K562 (cell line): Measurements from ENCODE around the gene NXF1. TPM values are rescaled to one million over a fixed set of nuclear protein-coding genes. Genes with fewer than 3 reads are reported as not detected.
"Not testable (repeated sequence)": the region's sequence is repeated elsewhere in the genome, so short reads cannot be mapped to it uniquely, and the experiment has no call there.

Source experiments
- ATAC-seq: fragments of 200-7000 bp; cut with Tn5 transposase; 3 replicates; pipeline ENCODE4 v1.9.1; 2020; ENCODE audit warnings: moderate library complexity
- BruUV-seq: library from RNA; stranded (reverse); fragments of 400-500 nt; replicated peaks from 2 replicates; lab custom pipeline; 2021; lab: Mats Ljungman, UMichigan
- CTCF ChIA-PET: fragments of 300-600 bp; formaldehyde crosslinking; extraction: SDS; loops from one replicate; lab custom pipeline; 2021; ENCODE audit warnings: low intra/inter-chr PET ratio; lab: Yijun Ruan, JAX
- POLR2A ChIA-PET: fragments of 300-600, 350-650 bp; sonication (Branson Sonifier 250); formaldehyde crosslinking; extraction: SDS; loops from one replicate; lab custom pipeline; 2021; ENCODE audit warnings: antibody characterized with exemption, inconsistent platforms; lab: Yijun Ruan, JAX
- DNase-seq, 4 experiments: peaks; one replicate each; pipeline versions ENCODE4 v3.0.0 to v3.0.0-alpha.2; 2011 to 2018; ENCODE audit warnings: low spot score in 3 of 4, mixed read lengths in 3 of 4; ENCODE audit errors: extremely low read depth in 1 of 4
- FAIRE-seq: peaks from 2 replicates; lab custom pipeline; 2011; peaks lifted over from hg19 to GRCh38; lab: Jason Lieb, UNC
- H2AFZ ChIP-seq: 2 replicates; pipeline ENCODE4 v1.6.0; 2011; ENCODE audit warnings: low read depth, low read length, control low read depth, inconsistent platforms
- H3K27ac ChIP-seq: fragments of 200-600 bp; 3 replicates; pipeline ENCODE4 v1.8.0; 2011; ENCODE audit warnings: low read depth, mild to moderate bottlenecking, control low read depth, inconsistent platforms, low read length, moderate library complexity, mixed read lengths; ENCODE audit errors: extremely low read depth
- H3K27me3 ChIP-seq, 2 experiments: fragments of 300-600 bp in 1 of 2; 2 replicates in 1 of 2; 3 replicates in 1 of 2; pipeline versions ENCODE4 v1.6.0 to v1.8.0; 2011; ENCODE audit warnings: inconsistent platforms in 2 of 2, low read length in 2 of 2, mild to moderate bottlenecking in 1 of 2, mixed read lengths in 1 of 2, moderate library complexity in 1 of 2; ENCODE audit not compliant: control insufficient read depth in 2 of 2, insufficient read depth in 2 of 2
- H3K36me3 ChIP-seq: fragments of 300-600 bp; 3 replicates; pipeline ENCODE4 v1.8.0; 2011; ENCODE audit warnings: mild to moderate bottlenecking, low read length, inconsistent platforms; ENCODE audit not compliant: control insufficient read depth, insufficient read depth
- H3K4me1 ChIP-seq, 2 experiments: fragments of 200-600 bp in 1 of 2; replicated peaks in 1 of 2; 2 replicates in 1 of 2; 3 replicates in 1 of 2; pipeline versions ENCODE4 v1.5.1 to v1.8.0; 2011; ENCODE audit warnings: inconsistent platforms in 2 of 2, low read length in 2 of 2, mild to moderate bottlenecking in 1 of 2, mixed read lengths in 1 of 2, moderate library complexity in 1 of 2; ENCODE audit not compliant: control insufficient read depth in 2 of 2, insufficient read depth in 2 of 2
- H3K4me2 ChIP-seq: 2 replicates; pipeline ENCODE4 v1.6.1; 2011; ENCODE audit warnings: low read length, control low read depth, inconsistent platforms, mixed read lengths; ENCODE audit not compliant: insufficient read depth
- H3K4me3 ChIP-seq: fragments of 200-600 bp; sonication (generic), shearing (Covaris generic); 2 replicates; pipeline ENCODE4 v1.5.1; 2016; ENCODE audit warnings: control low read depth, inconsistent platforms
- H3K79me2 ChIP-seq: fragments of 200-600 bp; 3 replicates; pipeline ENCODE4 v1.8.0; 2011; ENCODE audit warnings: low read length, inconsistent platforms; ENCODE audit not compliant: control insufficient read depth, insufficient read depth
- H3K9ac ChIP-seq, 2 experiments: 2 replicates each; pipeline versions ENCODE4 v1.6.0 to v1.6.1; 2011; ENCODE audit warnings: low read depth in 2 of 2, low read length in 2 of 2, control low read depth in 1 of 2, inconsistent platforms in 1 of 2, mild to moderate bottlenecking in 1 of 2, mixed read lengths in 1 of 2; ENCODE audit not compliant: insufficient read depth in 1 of 2
- H3K9me1 ChIP-seq: one replicate; pipeline ENCODE4 v1.6.0; 2011; ENCODE audit warnings: inconsistent platforms, mild to moderate bottlenecking, low read length, moderate library complexity; ENCODE audit not compliant: control insufficient read depth, insufficient read depth
- H3K9me3 ChIP-seq: replicated peaks from 2 replicates; pipeline ENCODE4 v1.5.1; 2011; ENCODE audit warnings: low read depth, low read length, inconsistent platforms; ENCODE audit not compliant: control insufficient read depth, insufficient read depth
- H4K20me1 ChIP-seq: replicated peaks from 2 replicates; pipeline ENCODE4 v1.6.1; 2011; ENCODE audit warnings: low read length, inconsistent platforms, mixed read lengths; ENCODE audit not compliant: control insufficient read depth, insufficient read depth
- HLTF ChIP-seq: fragments of 450-650 bp; IDR thresholded peaks from 2 replicates; pipeline ENCODE4 v1.6.1; 2016
- IRF1 ChIP-seq: sonication (generic); formaldehyde crosslinking; IDR thresholded peaks from 2 replicates; pipeline ENCODE4 v1.8.0; 2022; ENCODE audit warnings: missing genetic modification reagents, mild to moderate bottlenecking, borderline replicate concordance
- KAT2B ChIP-seq: IDR thresholded peaks from one replicate; pipeline ENCODE4 v1.6.1; 2012; ENCODE audit warnings: low read depth, mild to moderate bottlenecking, control low read depth, inconsistent platforms, low read length, moderate library complexity
- MCM7 ChIP-seq, 2 experiments: fragments of 450-650 bp; IDR thresholded peaks; 2 replicates each; pipeline ENCODE4 v1.6.1; 2016 to 2018
- MLLT1 ChIP-seq, 2 experiments: fragments of 450-650 bp; IDR thresholded peaks; 2 replicates each; pipeline ENCODE4 v1.6.1; 2016
- NKRF ChIP-seq: fragments of 450-650 bp; IDR thresholded peaks from 2 replicates; pipeline ENCODE4 v1.6.1; 2016; ENCODE audit warnings: borderline replicate concordance
- POLR2G ChIP-seq: fragments of 200-400 bp; formaldehyde crosslinking; IDR thresholded peaks from 2 replicates; pipeline ENCODE4 v1.6.1; 2017; ENCODE audit warnings: low read depth, mild to moderate bottlenecking, antibody characterized with exemption, low read length, moderate library complexity
- ZNF217 ChIP-seq: sonication (generic); formaldehyde crosslinking; IDR thresholded peaks from 2 replicates; pipeline ENCODE4 v1.8.0; 2022; ENCODE audit warnings: mild to moderate bottlenecking, missing genetic modification reagents
- WGBS: fragments of 100-300 bp; shearing (Covaris generic); methylation state at CpG from one replicate; pipeline ENCODE4 v1.1.6; 2016; ENCODE audit warnings: low coverage, mixed read lengths; ENCODE audit not compliant: insufficient coverage; ENCODE audit errors: missing lambda C conversion rate; 5-methylcytosine and 5-hydroxymethylcytosine counted together
- in situ Hi-C: fragments of 300-500 bp; cut with MboI; formaldehyde crosslinking; loops from 4 replicates; pipeline ENCODE4 v1.15.0; 2018; ENCODE audit warnings: inconsistent platforms, mixed read lengths
- intact Hi-C: fragments of 100-400 bp; cut with micrococcal nuclease; formaldehyde crosslinking; loops from 2 replicates; pipeline ENCODE4 v1.14.2; 2022
- polyA plus RNA-seq, 8 experiments: library from polyadenylated mRNA; depleted of rRNA in 4 of 8; stranded (reverse) in 5 of 8; unstranded in 3 of 8; fragments of >200 nt; fragmentation: Nextera tagmentation in 2 of 8; fragmentation: Illumina TruSeq in 1 of 8; extraction: Ambion mirVana in 2 of 8; extraction: Trizol in 1 of 8; gene quantifications; 2 replicates each; pipeline versions ENCODE4 v1.2.1 to v1.2.3, GENCODE V29; 2011 to 2014; ENCODE audit warnings: inconsistent platforms in 1 of 8, missing spikeins in 1 of 8
- total RNA-seq, 7 experiments: library from RNA; depleted of rRNA in 6 of 7; stranded (reverse); fragments of >200 nt in 6 of 7; fragmentation: Illumina TruSeq in 2 of 7; extraction: Trizol in 2 of 7; gene quantifications; 2 replicates each; pipeline versions ENCODE4 v1.2.1 to v1.2.3, GENCODE V29; 2011 to 2021; ENCODE audit warnings: low replicate concordance in 1 of 7

The NXF1 gene
- total and polyA plus RNA-seq, 9 of the 15 experiments (the other 6 are each of a cell fraction or from before 2014, with no cell fraction given), result 18.1 to 98.3 (median 35.8) TPM

GRCh38 chr11:62830904-62831519 is 25.8 kb upstream of the NXF1 start (continued):
- TF ChIP-seq MLLT1 (IDR thresholded peaks at IDR 0.05), result no peak
- no peak for TF ChIP-seq KAT2B
- no peak for TF ChIP-seq IRF1 (CRISPR knock-in tag)
- TF ChIP-seq MCM7 (IDR thresholded peaks at IDR 0.05), result no peak
- no peak for TF ChIP-seq ZNF217 (CRISPR knock-in tag)
- peak; percentile 44 for TF ChIP-seq NKRF
- no peak for TF ChIP-seq POLR2G
- no peak for TF ChIP-seq HLTF
- TF ChIP-seq, all 486 proteins: peak for 14

GRCh38 chr11:62828130-62828529 is 22.9 kb upstream of the NXF1 start:
- H3K79me2 ChIP-seq, result peaks cover 37% of the 10 kb centered on the region

More at GRCh38 chr11:62828130-62828529, 22.9 kb upstream of the NXF1 start:
- H3K27me3 ChIP-seq, H3K9me1 ChIP-seq, DNase-seq, in situ Hi-C loops, H4K20me1 ChIP-seq, H2AFZ ChIP-seq, CTCF ChIA-PET, H3K27ac ChIP-seq, ATAC-seq, H3K9ac ChIP-seq, H3K4me3 ChIP-seq, BruUV-seq, H3K4me2 ChIP-seq, intact Hi-C loops, H3K9me3 ChIP-seq, FAIRE-seq: not testable (repeated sequence)
- H3K4me1 ChIP-seq, result peaks cover 7 to 12% of the 10 kb centered on the region in 2 experiments; a peak in 4 of 5 replicates
- WGBS, result 93% methylated on average over 8 of the region's 8 CpGs
- peaks cover 60% of the 10 kb centered on the region for H3K36me3 ChIP-seq
- POLR2A ChIA-PET, result interaction anchor here (0.7 to 4.9 kb wide), 7 partner anchors 8 to 55 kb away, joined by 3 to 70 read pairs (median 11); partner anchors contain the start of gene WDR74
